K562 (cell line): ENCODE measurements around the gene DTNB.

Experiments
- GATA2 ChIP-seq: sonication (generic); formaldehyde crosslinking; IDR thresholded peaks from 2 replicates; pipeline ENCODE4 v1.4.0; 2020; ENCODE audit warnings: mild to moderate bottlenecking, missing genetic modification reagents
- HDAC2 ChIP-seq: fragments of 450-650 bp; IDR thresholded peaks from 2 replicates; pipeline ENCODE4 v1.6.1; 2016; ENCODE audit warnings: mild to moderate bottlenecking
- MTF1 ChIP-seq: fragments of 250-450 bp; sonication (Bioruptor Pico); IDR thresholded peaks from 2 replicates; pipeline ENCODE4 v1.9.0; 2021; ENCODE audit warnings: moderate library complexity, mild to moderate bottlenecking, inconsistent platforms, borderline replicate concordance
- NFXL1 ChIP-seq: fragments of 450-650 bp; formaldehyde crosslinking; IDR thresholded peaks from 2 replicates; pipeline ENCODE4 v1.4.0; 2021; ENCODE audit warnings: mild to moderate bottlenecking
- NR1H2 ChIP-seq: sonication (generic); formaldehyde crosslinking; IDR thresholded peaks from 2 replicates; pipeline ENCODE4 v1.4.0; 2020; ENCODE audit warnings: mild to moderate bottlenecking, missing genetic modification reagents
- POLR2AphosphoS5 ChIP-seq: IDR thresholded peaks from 2 replicates; pipeline ENCODE4 v1.6.1; 2011; ENCODE audit warnings: mild to moderate bottlenecking, low read depth, low read length, moderate library complexity; ENCODE audit not compliant: control insufficient read depth, insufficient read depth
- PTRF ChIP-seq: fragments of 450-650 bp; IDR thresholded peaks from 2 replicates; pipeline ENCODE4 v1.6.1; 2016; ENCODE audit warnings: mild to moderate bottlenecking, missing genetic modification characterization, missing compliant biosample characterization
- STAT5B ChIP-seq: fragments of 250-450 bp; sonication (Bioruptor Pico); IDR thresholded peaks from 2 replicates; pipeline ENCODE4 v1.8.0; 2021; ENCODE audit warnings: mild to moderate bottlenecking, inconsistent platforms
- ZNF589 ChIP-seq: fragments of 200-800 bp; sonication (Bioruptor generic); IDR thresholded peaks from 2 replicates; pipeline ENCODE4 v1.6.1; 2016; ENCODE audit warnings: low read depth, missing genetic modification characterization, missing compliant biosample characterization
- ZNF780A ChIP-seq: fragments of 250-450 bp; sonication (Bioruptor Pico); IDR thresholded peaks from 2 replicates; pipeline ENCODE4 v1.5.0; 2021; ENCODE audit warnings: mild to moderate bottlenecking
- TF ChIP-seq, protein P1 (sequence below): fragments of 450-650 bp; formaldehyde crosslinking; IDR thresholded peaks from 2 replicates; pipeline ENCODE4 v1.4.0; 2020; ENCODE audit warnings: mild to moderate bottlenecking, moderate library complexity
- TF ChIP-seq, protein P2 (sequence below), 3 experiments: IDR thresholded peaks in 2 of 3; conservative IDR thresholded peaks in 1 of 3; 2 replicates each; pipeline ENCODE4 v1.5.1; 2011 to 2012; ENCODE audit warnings: low read length in 3 of 3, mild to moderate bottlenecking in 3 of 3, control low read depth in 2 of 3, improper control_type of control experiment in 1 of 3, inconsistent platforms in 1 of 3, low read depth in 1 of 3, mixed read lengths in 1 of 3, moderate library complexity in 1 of 3; ENCODE audit not compliant: insufficient read depth in 2 of 3

DNA sequence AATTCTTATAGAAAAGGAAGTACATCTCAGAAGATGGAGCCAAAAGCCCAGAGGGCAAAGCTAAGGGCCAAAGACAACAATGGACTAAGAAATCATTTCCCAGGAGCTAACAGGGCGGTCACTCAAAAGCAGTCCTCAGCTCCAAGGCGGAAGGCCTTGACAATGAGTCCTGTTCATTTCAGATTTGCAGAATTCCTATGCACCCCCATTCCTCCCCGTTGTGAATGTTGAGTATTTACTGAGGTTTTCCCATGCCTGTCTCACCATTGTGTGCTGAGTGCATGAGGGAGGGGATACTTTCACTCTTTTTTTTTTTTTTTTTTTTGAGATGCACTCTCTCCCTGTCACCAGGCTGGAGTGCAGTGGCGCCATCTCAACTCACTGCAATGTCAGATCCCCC is 18.8 kb upstream of the DTNB start:
- TF ChIP-seq ZNF780A (CRISPR knock-in tag) = no peak
- no peak for TF ChIP-seq ZNF589 (CRISPR knock-in tag)
- TF ChIP-seq, protein P1, sequence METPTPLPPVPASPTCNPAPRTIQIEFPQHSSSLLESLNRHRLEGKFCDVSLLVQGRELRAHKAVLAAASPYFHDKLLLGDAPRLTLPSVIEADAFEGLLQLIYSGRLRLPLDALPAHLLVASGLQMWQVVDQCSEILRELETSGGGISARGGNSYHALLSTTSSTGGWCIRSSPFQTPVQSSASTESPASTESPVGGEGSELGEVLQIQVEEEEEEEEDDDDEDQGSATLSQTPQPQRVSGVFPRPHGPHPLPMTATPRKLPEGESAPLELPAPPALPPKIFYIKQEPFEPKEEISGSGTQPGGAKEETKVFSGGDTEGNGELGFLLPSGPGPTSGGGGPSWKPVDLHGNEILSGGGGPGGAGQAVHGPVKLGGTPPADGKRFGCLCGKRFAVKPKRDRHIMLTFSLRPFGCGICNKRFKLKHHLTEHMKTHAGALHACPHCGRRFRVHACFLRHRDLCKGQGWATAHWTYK (CRISPR knock-in tag) = no peak
- TF ChIP-seq PTRF (tag) = no peak
- TF ChIP-seq STAT5B (CRISPR knock-in tag) = no peak
- TF ChIP-seq HDAC2 = no peak
- TF ChIP-seq, protein P2, sequence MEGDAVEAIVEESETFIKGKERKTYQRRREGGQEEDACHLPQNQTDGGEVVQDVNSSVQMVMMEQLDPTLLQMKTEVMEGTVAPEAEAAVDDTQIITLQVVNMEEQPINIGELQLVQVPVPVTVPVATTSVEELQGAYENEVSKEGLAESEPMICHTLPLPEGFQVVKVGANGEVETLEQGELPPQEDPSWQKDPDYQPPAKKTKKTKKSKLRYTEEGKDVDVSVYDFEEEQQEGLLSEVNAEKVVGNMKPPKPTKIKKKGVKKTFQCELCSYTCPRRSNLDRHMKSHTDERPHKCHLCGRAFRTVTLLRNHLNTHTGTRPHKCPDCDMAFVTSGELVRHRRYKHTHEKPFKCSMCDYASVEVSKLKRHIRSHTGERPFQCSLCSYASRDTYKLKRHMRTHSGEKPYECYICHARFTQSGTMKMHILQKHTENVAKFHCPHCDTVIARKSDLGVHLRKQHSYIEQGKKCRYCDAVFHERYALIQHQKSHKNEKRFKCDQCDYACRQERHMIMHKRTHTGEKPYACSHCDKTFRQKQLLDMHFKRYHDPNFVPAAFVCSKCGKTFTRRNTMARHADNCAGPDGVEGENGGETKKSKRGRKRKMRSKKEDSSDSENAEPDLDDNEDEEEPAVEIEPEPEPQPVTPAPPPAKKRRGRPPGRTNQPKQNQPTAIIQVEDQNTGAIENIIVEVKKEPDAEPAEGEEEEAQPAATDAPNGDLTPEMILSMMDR (IDR thresholded peaks at IDR 0.05 in 2 of 3, conservative IDR thresholded peaks at IDR 0.05 in 1 of 3; ENCODE audit: insufficient read depth in 2 of 3, low read depth in 1 of 3, low read length in 3 of 3) = no peak
- TF ChIP-seq NFXL1 (CRISPR knock-in tag) = no peak
- no peak for TF ChIP-seq NR1H2 (CRISPR knock-in tag)
- no peak for TF ChIP-seq MTF1
- TF ChIP-seq GATA2 (CRISPR knock-in tag) = no peak
- TF ChIP-seq POLR2AphosphoS5 = no peak
